ENCODE measurements around the gene FDPS. TPM values are rescaled to one million over a fixed set of nuclear protein-coding genes. Genes with fewer than 3 reads are reported as not detected.

FDPS gene
- total RNA-seq, 1 experiment from 2014 or later = 228 TPM

DNA sequence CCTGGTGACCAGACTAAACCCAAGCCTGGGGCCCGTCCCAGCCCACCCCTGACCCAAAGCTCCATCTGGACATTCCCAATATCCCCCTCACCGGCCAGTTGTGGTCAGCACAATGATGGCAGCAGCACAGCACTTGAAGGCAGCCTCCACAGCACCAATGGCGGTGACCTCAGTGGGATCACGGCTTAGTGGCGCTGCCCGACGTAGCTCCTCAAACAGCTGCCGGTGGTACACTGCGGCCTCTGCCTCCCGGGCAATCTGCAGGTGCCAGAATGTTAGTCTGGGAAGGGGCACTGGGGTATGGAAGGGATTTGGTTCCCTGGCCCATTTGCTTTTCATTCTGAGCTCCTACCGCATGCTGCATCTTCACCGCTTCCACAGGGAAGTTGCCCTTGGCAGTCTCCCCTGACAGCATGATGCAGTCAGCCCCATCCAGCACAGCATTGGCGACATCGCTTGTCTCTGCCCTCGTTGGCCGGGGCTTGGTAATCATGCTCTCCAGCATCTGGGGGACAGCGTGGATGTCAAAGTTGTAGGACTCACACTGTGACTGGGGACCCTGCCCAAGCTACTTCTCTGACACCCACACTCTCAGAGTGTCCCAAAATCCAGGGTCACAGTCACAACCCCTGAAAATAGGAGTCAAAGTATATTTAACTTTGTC, 15.4 kb upstream of the FDPS start:
- POLR2A ChIA-PET = no interaction called here
- Histone ChIP-seq H3K27me3 (replicated peaks; ENCODE audit: control insufficient read depth, insufficient read depth, low read length) (no peaks in the 10 kb centered on the region), H3K4me3 (ENCODE audit: low read depth, low read length) (no peak overlapping the region), H3K4me1 (no peaks in the 10 kb centered on the region), H3K9me3 (no peaks in the 10 kb centered on the region), H3K36me3 (ENCODE audit: control insufficient read depth, insufficient read depth, low read length) (no peaks in the 10 kb centered on the region)
- Mint-ChIP-seq H3K27me3 (ENCODE audit: insufficient read depth, unreplicated experiment) (no peaks in the 10 kb centered on the region), H3K9me3 (ENCODE audit: unreplicated experiment) (no peaks in the 10 kb centered on the region), H3K4me3 (ENCODE audit: unreplicated experiment) (no peak overlapping the region), H3K27ac (ENCODE audit: unreplicated experiment) (no peak overlapping the region), H3K4me1 (ENCODE audit: low read depth, unreplicated experiment) (no peaks in the 10 kb centered on the region), H3K36me3 (ENCODE audit: insufficient read depth, unreplicated experiment) (peaks cover 4% of the 10 kb centered on the region)
- no TSS peak for BruUV-seq (replicated peaks)
- CTCF ChIA-PET = interaction anchor here (0.6 to 1.4 kb wide), 2 partner anchors 86 to 1826 kb away, joined by 3 read pairs; no protein-coding TSS in a partner anchor
- DNase-seq = no peak
- TF ChIP-seq, protein P1, sequence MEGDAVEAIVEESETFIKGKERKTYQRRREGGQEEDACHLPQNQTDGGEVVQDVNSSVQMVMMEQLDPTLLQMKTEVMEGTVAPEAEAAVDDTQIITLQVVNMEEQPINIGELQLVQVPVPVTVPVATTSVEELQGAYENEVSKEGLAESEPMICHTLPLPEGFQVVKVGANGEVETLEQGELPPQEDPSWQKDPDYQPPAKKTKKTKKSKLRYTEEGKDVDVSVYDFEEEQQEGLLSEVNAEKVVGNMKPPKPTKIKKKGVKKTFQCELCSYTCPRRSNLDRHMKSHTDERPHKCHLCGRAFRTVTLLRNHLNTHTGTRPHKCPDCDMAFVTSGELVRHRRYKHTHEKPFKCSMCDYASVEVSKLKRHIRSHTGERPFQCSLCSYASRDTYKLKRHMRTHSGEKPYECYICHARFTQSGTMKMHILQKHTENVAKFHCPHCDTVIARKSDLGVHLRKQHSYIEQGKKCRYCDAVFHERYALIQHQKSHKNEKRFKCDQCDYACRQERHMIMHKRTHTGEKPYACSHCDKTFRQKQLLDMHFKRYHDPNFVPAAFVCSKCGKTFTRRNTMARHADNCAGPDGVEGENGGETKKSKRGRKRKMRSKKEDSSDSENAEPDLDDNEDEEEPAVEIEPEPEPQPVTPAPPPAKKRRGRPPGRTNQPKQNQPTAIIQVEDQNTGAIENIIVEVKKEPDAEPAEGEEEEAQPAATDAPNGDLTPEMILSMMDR (IDR thresholded peaks at IDR 0.05; ENCODE audit: insufficient read depth in 1 of 2, low read depth in 1 of 2, low read length in 1 of 2, severe bottlenecking in 1 of 2, unreplicated experiment in 1 of 2) = no peak
- intact Hi-C loops (cut with micrococcal nuclease; ENCODE audit: unreplicated experiment) = no loop called here

DNA sequence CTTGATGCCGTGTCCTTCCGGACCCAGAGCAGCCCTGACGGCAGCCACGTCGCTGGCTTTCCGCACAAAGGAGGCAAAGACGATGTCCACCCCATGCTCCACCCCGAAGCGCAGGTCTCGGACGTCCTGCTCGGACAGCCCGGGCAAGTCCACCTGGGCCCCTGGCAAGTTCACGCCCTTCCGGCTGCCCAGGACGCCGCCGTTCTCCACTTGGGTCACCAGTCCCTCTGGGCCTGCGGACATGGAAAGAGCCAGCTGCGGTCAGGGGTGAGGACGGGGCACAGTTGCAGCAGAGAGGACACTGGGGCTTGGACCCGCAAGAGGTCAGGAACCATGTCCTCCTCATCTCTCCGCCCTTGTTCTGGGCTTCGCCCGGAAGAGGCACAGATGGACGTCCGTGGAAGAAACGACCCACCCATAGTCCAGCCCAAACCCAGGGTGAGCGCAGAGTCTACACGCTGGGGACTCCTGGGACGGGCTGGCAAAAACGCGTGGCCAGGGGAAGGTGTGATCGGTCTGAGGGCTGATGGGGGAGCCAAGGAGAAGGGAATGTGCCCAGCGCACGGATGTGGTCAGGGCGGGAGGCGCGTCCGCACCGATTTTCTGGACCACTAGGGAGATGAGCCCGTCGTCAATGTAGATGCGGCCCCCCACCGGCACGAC, 14.0 kb upstream of the FDPS start:
- Mint-ChIP-seq H3K4me1 (ENCODE audit: low read depth, unreplicated experiment) (no peaks in the 10 kb centered on the region), H3K36me3 (ENCODE audit: insufficient read depth, unreplicated experiment) (peaks cover 4% of the 10 kb centered on the region), H3K27me3 (ENCODE audit: insufficient read depth, unreplicated experiment) (no peaks in the 10 kb centered on the region), H3K4me3 (ENCODE audit: unreplicated experiment) (no peak overlapping the region), H3K9me3 (ENCODE audit: unreplicated experiment) (no peaks in the 10 kb centered on the region), H3K27ac (ENCODE audit: unreplicated experiment) (no peak overlapping the region)
- no TSS peak for BruUV-seq (replicated peaks)
- intact Hi-C loops (cut with micrococcal nuclease; ENCODE audit: unreplicated experiment) = no loop called here
- no peaks in the 10 kb centered on the region for H3K9me3 ChIP-seq
- no peak overlapping the region for H3K4me3 ChIP-seq (ENCODE audit: low read depth, low read length)
- DNase-seq = no peak
- ChIA-PET CTCF (no interaction called here), POLR2A (no interaction called here)
- no peaks in the 10 kb centered on the region for H3K27me3 ChIP-seq (replicated peaks; ENCODE audit: control insufficient read depth, insufficient read depth, low read length)
- TF ChIP-seq, protein P1 (IDR thresholded peaks at IDR 0.05; ENCODE audit: insufficient read depth in 1 of 2, low read depth in 1 of 2, low read length in 1 of 2, severe bottlenecking in 1 of 2, unreplicated experiment in 1 of 2) = no peak
- H3K36me3 ChIP-seq (ENCODE audit: control insufficient read depth, insufficient read depth, low read length) = no peaks in the 10 kb centered on the region
- no peaks in the 10 kb centered on the region for H3K4me1 ChIP-seq

DNA sequence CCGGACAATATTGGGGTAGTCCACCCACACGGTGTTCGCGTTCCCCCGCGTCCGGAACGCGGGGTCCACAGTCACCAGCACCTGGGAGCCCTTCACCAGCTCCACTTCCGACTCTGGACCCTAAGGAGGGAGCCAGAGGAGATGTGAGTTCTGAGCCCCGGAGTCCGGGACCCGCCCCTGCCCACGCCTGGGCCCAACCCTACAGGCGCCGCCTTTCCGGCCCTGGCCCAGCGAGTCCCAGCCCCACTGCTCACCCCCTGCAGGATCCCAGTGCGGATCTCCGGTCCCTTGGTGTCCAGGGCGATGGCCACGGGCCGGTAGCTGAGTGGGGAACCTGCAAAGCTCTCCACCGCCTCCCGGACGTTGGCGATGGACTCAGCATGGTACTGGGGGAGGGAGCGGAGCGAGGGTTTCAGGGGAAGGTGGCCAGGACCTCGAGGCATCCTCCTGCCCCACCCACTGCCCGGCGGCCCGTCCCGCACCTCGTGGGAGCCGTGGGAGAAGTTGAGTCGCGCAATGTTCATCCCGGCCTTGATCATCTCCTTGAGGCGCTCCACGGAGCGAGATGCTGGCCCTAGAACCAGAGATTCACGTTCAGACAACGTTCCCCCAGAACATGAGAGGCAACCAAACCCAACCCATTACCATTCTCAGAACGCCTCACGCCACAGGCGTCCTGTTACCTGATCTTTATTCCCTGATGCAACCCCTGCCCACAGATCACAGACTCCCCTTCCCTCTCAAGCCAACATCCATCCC, 13.3 kb upstream of the FDPS start:
- no peak overlapping the region for H3K4me3 Mint-ChIP-seq (ENCODE audit: unreplicated experiment)
- CTCF ChIA-PET = no interaction called here
- no peak for DNase-seq
- Histone ChIP-seq H3K9me3 (no peaks in the 10 kb centered on the region), H3K4me1 (no peaks in the 10 kb centered on the region), H3K4me3 (ENCODE audit: low read depth, low read length) (no peak overlapping the region), H3K27me3 (replicated peaks; ENCODE audit: control insufficient read depth, insufficient read depth, low read length) (no peaks in the 10 kb centered on the region), H3K36me3 (ENCODE audit: control insufficient read depth, insufficient read depth, low read length) (no peaks in the 10 kb centered on the region)
- H3K9me3 Mint-ChIP-seq (ENCODE audit: unreplicated experiment) = no peaks in the 10 kb centered on the region
- H3K27ac Mint-ChIP-seq (ENCODE audit: unreplicated experiment) = no peak overlapping the region
- POLR2A ChIA-PET = no interaction called here
- BruUV-seq (replicated peaks) = no TSS peak
- H3K4me1 Mint-ChIP-seq (ENCODE audit: low read depth, unreplicated experiment) = no peaks in the 10 kb centered on the region
- intact Hi-C loops (cut with micrococcal nuclease; ENCODE audit: unreplicated experiment) = no loop called here
- TF ChIP-seq, protein P1 (IDR thresholded peaks at IDR 0.05; ENCODE audit: insufficient read depth in 1 of 2, low read depth in 1 of 2, low read length in 1 of 2, severe bottlenecking in 1 of 2, unreplicated experiment in 1 of 2) = no peak
- H3K36me3 Mint-ChIP-seq (ENCODE audit: insufficient read depth, unreplicated experiment) = peaks cover 4% of the 10 kb centered on the region
- H3K27me3 Mint-ChIP-seq (ENCODE audit: insufficient read depth, unreplicated experiment) = no peaks in the 10 kb centered on the region
